Liver (tissue), 9 donors: Measurements from ENCODE around the gene NCMAP. TPM values are rescaled to one million over a fixed set of nuclear protein-coding genes. Genes with fewer than 3 reads are reported as not detected.

ENCODE experiments used
- DNase-seq: peaks from one replicate; pipeline ENCODE4 v3.0.0-alpha.2; 2017; ENCODE audit warnings: low spot score
- H3K27ac ChIP-seq, 2 donors: one replicate each; pipeline ENCODE4 v1.7.0; 2013; ENCODE audit warnings: inconsistent platforms in 2 of 2, low read length in 2 of 2, control low read depth in 1 of 2, low read depth in 1 of 2, mild to moderate bottlenecking in 1 of 2
- H3K27me3 ChIP-seq, 4 donors: one replicate each; pipeline versions ENCODE4 v1.6.1 to v1.7.0; 2013; ENCODE audit warnings: low read length in 3 of 4, inconsistent platforms in 1 of 4, mild to moderate bottlenecking in 1 of 4, moderate library complexity in 1 of 4; ENCODE audit not compliant: control insufficient read depth in 4 of 4, insufficient read depth in 4 of 4
- H3K36me3 ChIP-seq, 4 donors: one replicate each; pipeline versions ENCODE4 v1.6.1 to v1.7.0; 2013; ENCODE audit warnings: low read length in 3 of 4, mild to moderate bottlenecking in 3 of 4, low read depth in 1 of 4, moderate library complexity in 1 of 4; ENCODE audit not compliant: control insufficient read depth in 4 of 4, insufficient read depth in 3 of 4
- H3K4me1 ChIP-seq, 4 donors: one replicate each; pipeline versions ENCODE4 v1.6.1 to v1.7.0; 2013; ENCODE audit warnings: low read length in 3 of 4, mild to moderate bottlenecking in 3 of 4, moderate library complexity in 1 of 4; ENCODE audit not compliant: control insufficient read depth in 4 of 4, insufficient read depth in 4 of 4
- H3K4me3 ChIP-seq, 3 donors: one replicate each; pipeline versions ENCODE4 v1.6.1 to v1.7.0; 2013; ENCODE audit warnings: low read length in 3 of 3, control low read depth in 1 of 3, low read depth in 1 of 3, mild to moderate bottlenecking in 1 of 3
- H3K9ac ChIP-seq, 2 donors: one replicate each; pipeline ENCODE4 v1.7.0; 2013; ENCODE audit warnings: low read length in 2 of 2, mild to moderate bottlenecking in 2 of 2, moderate library complexity in 2 of 2, control low read depth in 1 of 2, low read depth in 1 of 2
- H3K9me3 ChIP-seq, 4 donors: one replicate each; pipeline versions ENCODE4 v1.6.1 to v1.7.0; 2013; ENCODE audit warnings: low read length in 3 of 4; ENCODE audit not compliant: control insufficient read depth in 4 of 4
- ATF3 ChIP-seq: IDR thresholded peaks from 2 replicates; pipeline ENCODE4 v1.6.1; 2016; ENCODE audit warnings: antibody characterized with exemption
- CTCF ChIP-seq: fragments of 150-350 bp; IDR thresholded peaks from 2 replicates; pipeline ENCODE4 v1.5.1; 2017; ENCODE audit warnings: improper control_type of control experiment, low read depth, low read length; ENCODE audit not compliant: missing input control
- EGR1 ChIP-seq, 2 donors: IDR thresholded peaks; 2 replicates each; pipeline ENCODE4 v1.6.1; 2016 to 2018; ENCODE audit warnings: antibody characterized with exemption in 2 of 2, low read depth in 2 of 2
- FOXA1 ChIP-seq: IDR thresholded peaks from 2 replicates; pipeline ENCODE4 v1.6.1; 2016; ENCODE audit warnings: antibody characterized with exemption
- FOXA2 ChIP-seq: IDR thresholded peaks from 2 replicates; pipeline ENCODE4 v1.6.1; 2016; ENCODE audit warnings: antibody characterized with exemption
- HNF4G ChIP-seq: IDR thresholded peaks from 2 replicates; pipeline ENCODE4 v1.6.1; 2016; ENCODE audit warnings: antibody characterized with exemption
- JUND ChIP-seq, 2 donors: IDR thresholded peaks; 2 replicates each; pipeline ENCODE4 v1.6.1; 2016; ENCODE audit warnings: antibody characterized with exemption in 2 of 2
- NR2F2 ChIP-seq: IDR thresholded peaks from 2 replicates; pipeline ENCODE4 v1.6.1; 2016; ENCODE audit warnings: antibody characterized with exemption
- REST ChIP-seq: IDR thresholded peaks from 2 replicates; pipeline ENCODE4 v1.6.1; 2016; ENCODE audit warnings: antibody characterized with exemption, mild to moderate bottlenecking
- RXRA ChIP-seq, 2 donors: IDR thresholded peaks; 2 replicates each; pipeline ENCODE4 v1.6.1; 2017 to 2018; ENCODE audit warnings: antibody characterized with exemption in 2 of 2, mild to moderate bottlenecking in 1 of 2
- SP1 ChIP-seq: IDR thresholded peaks from 2 replicates; pipeline ENCODE4 v1.6.1; 2018; ENCODE audit warnings: antibody characterized with exemption, mild to moderate bottlenecking
- TAF1 ChIP-seq: conservative IDR thresholded peaks from 2 replicates; pipeline ENCODE4 v1.6.1; 2016; ENCODE audit warnings: antibody characterized with exemption, mild to moderate bottlenecking
- YY1 ChIP-seq: IDR thresholded peaks from 2 replicates; pipeline ENCODE4 v1.6.1; 2016; ENCODE audit warnings: antibody characterized with exemption, mild to moderate bottlenecking
- ZBTB33 ChIP-seq: IDR thresholded peaks from 2 replicates; pipeline ENCODE4 v1.6.1; 2016; ENCODE audit warnings: antibody characterized with exemption
- WGBS: extraction: QIAGEN DNeasy Blood & Tissue Kit; methylation state at CpG from one replicate; pipeline ENCODE4 v1.1.7; 2013; 5-methylcytosine and 5-hydroxymethylcytosine counted together
- polyA plus RNA-seq, 2 donors: library from polyadenylated mRNA; stranded (reverse) in 1 of 2; unstranded in 1 of 2; fragments of 200-250 nt in 1 of 2; fragments of >200 nt in 1 of 2; fragmentation: Nextera tagmentation in 1 of 2; extraction: Ambion mirVana in 1 of 2; gene quantifications; one replicate each; pipeline versions ENCODE4 v1.2.1 to v1.2.3, GENCODE V29; 2013 to 2015
- total RNA-seq, 2 donors: library from RNA; depleted of rRNA; stranded (reverse); fragments of >200 nt; gene quantifications; one replicate each; pipeline ENCODE4 v1.2.3, GENCODE V29; 2014
- TF ChIP-seq, protein P1 (sequence below): IDR thresholded peaks from 2 replicates; pipeline ENCODE4 v1.6.1; 2016; ENCODE audit warnings: antibody characterized with exemption
- donor health status: healthy.
- donor health status: healthy.
- donor health status: healthy.
- donor health status: healthy.
- donor health status: healthy.

NCMAP gene
- total and polyA plus RNA-seq, 4 donors, result 0.31 to 4.8 (median 0.61) TPM

DNA sequence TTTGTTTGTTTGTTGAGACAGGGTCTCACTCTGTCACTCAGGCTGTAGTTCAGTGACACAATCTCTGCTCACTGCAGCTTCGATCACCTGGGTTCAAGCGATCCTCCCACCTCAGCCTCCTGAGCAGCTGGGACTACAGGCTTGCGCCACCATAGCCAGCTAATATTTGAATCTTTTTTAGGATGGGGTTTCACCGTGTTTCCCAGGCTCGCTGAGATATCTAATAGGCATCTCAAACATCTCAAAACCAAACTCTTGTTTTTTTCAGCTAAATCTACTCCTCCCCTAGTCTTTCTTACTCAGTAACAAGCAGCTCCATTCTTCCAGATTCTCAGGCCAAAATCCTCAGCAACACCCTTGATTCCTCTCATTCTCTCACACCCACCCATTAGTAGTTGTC lies 65.2 kb downstream of the NCMAP start:
- 91% methylated on average over 5 of the region's 5 CpGs for WGBS
- no peaks in the 10 kb centered on the region for H3K4me1 ChIP-seq
- no peaks in the 10 kb centered on the region for H3K9me3 ChIP-seq
- no peak overlapping the region for H3K9ac ChIP-seq
- DNase-seq, result no peak
- H3K4me3 ChIP-seq, result no peak overlapping the region
- no peak for TF ChIP-seq CTCF
- no peak for TF ChIP-seq RXRA (IDR thresholded peaks at IDR 0.05)
- TF ChIP-seq SP1, result no peak
- TF ChIP-seq EGR1 (IDR thresholded peaks at IDR 0.05; ENCODE audit: low read depth in 2 of 2), result no peak
- TF ChIP-seq TAF1, result no peak
- no peak for TF ChIP-seq YY1
- no peak for TF ChIP-seq FOXA2
- no peak for TF ChIP-seq FOXA1
- TF ChIP-seq, protein P1, sequence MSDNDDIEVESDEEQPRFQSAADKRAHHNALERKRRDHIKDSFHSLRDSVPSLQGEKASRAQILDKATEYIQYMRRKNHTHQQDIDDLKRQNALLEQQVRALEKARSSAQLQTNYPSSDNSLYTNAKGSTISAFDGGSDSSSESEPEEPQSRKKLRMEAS, result no peak
- no peak for TF ChIP-seq JUND (IDR thresholded peaks at IDR 0.05)
- H3K27ac ChIP-seq, result no peak overlapping the region
- H3K27me3 ChIP-seq, result no peaks in the 10 kb centered on the region
- no peaks in the 10 kb centered on the region for H3K36me3 ChIP-seq

DNA sequence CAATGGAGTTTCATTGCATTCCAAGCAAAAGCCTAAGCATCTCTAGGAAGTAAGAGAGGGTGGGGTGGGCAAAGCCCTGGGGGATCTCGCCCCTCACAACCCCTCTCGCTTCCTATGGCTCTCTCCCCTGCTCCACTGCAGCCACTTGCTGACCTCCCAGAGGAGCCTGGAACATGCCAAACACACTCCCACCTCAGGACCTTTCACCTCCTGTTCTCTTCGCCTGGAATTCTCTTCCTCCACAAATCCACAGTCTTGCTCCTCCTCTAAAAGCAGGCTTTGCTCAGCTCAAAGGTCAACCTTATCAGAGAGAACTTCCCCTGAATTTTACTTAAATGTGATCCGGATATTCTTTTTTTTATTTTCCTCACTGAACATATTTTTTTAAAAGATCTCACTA lies 66.3 kb downstream of the NCMAP start:
- Histone ChIP-seq H3K27ac (no peak overlapping the region), H3K36me3 (no peaks in the 10 kb centered on the region), H3K4me3 (no peak overlapping the region), H3K27me3 (no peaks in the 10 kb centered on the region), H3K9ac (no peak overlapping the region), H3K4me1 (no peaks in the 10 kb centered on the region), H3K9me3 (no peaks in the 10 kb centered on the region)
- DNase-seq, result no peak
- TF ChIP-seq FOXA2 (no peak), NR2F2 (peak; percentile 87)
- 61% methylated on average over 4 of the region's 4 CpGs for WGBS

GRCh38 chr1:24632832-24633175 lies 76.9 kb downstream of the NCMAP start:
- WGBS, result 98% methylated on average over 1 of the region's 1 CpG

More at GRCh38 chr1:24632832-24633175, 76.9 kb downstream of the NCMAP start:
- no peaks in the 10 kb centered on the region for H3K9me3 ChIP-seq
- no peaks in the 10 kb centered on the region for H3K27me3 ChIP-seq
- no peak for DNase-seq
- no peaks in the 10 kb centered on the region for H3K4me1 ChIP-seq
- H3K27ac ChIP-seq, result no peak overlapping the region
- H3K9ac ChIP-seq, result no peak overlapping the region
- H3K4me3 ChIP-seq, result no peak overlapping the region
- no peaks in the 10 kb centered on the region for H3K36me3 ChIP-seq
- TF ChIP-seq ZBTB33 (no peak), EGR1 (IDR thresholded peaks at IDR 0.05; ENCODE audit: low read depth in 2 of 2) (no peak), HNF4G (no peak), TAF1 (no peak), YY1 (no peak), REST (no peak), FOXA1 (no peak), FOXA2 (no peak), NR2F2 (no peak), ATF3 (no peak)
- TF ChIP-seq, protein P1, result no peak
